Stimulated activated CD8-positive, alpha-beta memory T cell treated with anti-CD3 and anti-CD28 coated beads, Interleukin-12 subunit alpha, Interleukin-12 subunit beta, amount 100 ng/mL, for 4 hours (primary cell): ENCODE measurements around the gene DPF3.

Source experiments
- DNase-seq: peaks from one replicate; pipeline ENCODE4 v3.0.0-alpha.2; 2020; ENCODE audit warnings: low read depth

DPF3 gene

GRCh38 chr14:72615451-72616121, 278.3 kb downstream of the DPF3 start:
- DNase-seq, result no peak

- DNase-seq, result no peak
These were observed 278.9 kb downstream of the DPF3 start for GRCh38 chr14:72614891-72615415.

DNA sequence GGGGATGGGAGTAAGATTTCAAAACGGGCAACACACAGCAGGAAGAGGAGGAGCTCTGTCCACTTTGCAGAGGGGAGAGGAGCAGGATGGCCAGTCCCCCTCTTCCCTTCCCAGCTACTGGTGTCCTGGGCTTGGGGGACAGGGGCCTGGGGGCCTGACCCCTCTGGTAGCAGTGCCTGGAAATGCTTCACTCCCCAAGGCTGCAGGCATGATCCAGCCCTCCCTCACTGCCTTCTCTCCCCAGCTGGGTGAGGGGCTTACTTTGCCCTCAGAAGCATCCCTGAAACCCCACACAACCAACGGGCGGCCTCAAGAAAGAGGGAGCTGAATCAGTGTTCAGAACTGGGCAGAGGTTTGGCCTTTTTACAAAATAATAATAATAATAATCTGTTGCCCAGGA, 279.5 kb downstream of the DPF3 start:
- DNase-seq, result no peak

- DNase-seq, result no peak
These were observed 280.0 kb downstream of the DPF3 start for GRCh38 chr14:72613975-72614319.

DNA sequence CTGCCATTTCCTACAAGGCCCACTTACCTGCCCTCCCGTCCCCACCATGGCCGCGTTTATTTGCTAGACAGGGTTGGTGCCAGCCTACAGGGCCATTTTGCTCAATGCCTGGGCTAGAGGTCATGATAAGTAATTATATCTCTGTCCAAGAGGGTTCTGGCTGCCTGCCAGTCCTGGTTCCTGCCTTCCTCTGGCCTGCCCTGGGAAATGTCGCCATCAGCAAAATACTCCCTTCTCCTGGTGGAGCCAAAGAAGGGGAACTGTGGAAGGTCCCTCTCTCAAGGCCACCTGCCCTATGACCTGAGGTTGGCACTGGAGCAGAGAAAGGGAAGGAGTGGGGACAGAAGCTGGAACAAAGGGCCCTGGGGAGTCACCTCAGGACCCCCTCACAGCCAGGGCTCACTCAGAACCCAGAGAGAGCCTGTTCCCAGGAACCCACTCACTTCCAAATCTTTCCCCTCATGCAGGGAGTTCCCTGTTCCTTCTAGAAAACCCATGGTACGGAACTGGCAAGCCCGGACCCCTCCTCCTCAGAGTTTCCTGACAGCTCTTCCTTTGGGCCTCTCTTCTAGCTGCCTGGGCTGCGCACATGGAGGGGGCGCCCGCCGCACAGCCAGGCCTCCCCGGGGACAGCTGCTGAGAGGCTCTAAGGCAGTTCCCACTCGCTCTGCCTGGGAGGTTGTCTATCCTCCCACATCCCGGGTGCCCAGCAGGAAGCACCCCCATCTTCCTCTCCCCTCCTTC, 280.5 kb downstream of the DPF3 start:
- no peak for DNase-seq

DNA sequence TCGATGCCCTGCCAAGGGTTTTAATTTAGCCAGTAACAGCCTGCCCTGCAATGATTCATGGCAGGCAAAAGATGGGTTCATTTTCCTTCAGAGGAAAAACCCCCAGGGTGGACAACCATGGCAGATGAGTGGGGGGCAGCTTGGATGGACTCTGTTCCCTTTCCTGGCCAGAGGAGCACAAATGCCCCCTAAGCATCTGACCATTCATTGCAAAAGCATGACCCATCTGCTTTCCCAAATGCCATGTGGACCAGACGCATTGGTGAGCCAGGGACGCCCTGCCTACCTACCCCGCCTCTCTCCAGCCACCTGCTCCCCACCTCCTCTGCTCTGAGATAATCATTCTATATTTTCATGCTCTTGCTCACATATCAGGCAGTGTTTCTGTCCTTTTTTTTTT, 281.9 kb downstream of the DPF3 start:
- DNase-seq, result no peak

DNA sequence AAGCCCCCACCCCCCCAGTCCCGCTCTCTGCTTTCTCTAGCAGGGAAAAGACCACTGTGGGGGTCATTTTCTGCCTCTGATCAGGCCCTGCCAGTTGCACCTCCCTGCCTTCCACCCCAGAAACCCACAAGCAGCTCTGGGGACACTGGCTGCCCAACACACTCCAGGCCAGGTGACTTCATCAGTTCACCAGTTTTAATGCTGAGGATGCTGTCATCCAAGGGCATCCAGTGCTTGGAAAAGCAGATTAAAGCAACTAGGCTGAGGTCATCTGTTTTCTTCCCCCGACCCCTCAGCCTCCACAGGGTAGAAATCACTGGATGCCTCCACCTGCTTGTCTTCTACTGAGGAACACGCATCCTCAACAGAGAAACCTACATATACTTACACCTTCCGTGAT, 282.4 kb downstream of the DPF3 start:
- no peak for DNase-seq

- no peak for DNase-seq
These were observed 283.1 kb downstream of the DPF3 start for GRCh38 chr14:72610831-72611200.

- DNase-seq, result no peak
These were observed 283.6 kb downstream of the DPF3 start for GRCh38 chr14:72610096-72610830.

DNA sequence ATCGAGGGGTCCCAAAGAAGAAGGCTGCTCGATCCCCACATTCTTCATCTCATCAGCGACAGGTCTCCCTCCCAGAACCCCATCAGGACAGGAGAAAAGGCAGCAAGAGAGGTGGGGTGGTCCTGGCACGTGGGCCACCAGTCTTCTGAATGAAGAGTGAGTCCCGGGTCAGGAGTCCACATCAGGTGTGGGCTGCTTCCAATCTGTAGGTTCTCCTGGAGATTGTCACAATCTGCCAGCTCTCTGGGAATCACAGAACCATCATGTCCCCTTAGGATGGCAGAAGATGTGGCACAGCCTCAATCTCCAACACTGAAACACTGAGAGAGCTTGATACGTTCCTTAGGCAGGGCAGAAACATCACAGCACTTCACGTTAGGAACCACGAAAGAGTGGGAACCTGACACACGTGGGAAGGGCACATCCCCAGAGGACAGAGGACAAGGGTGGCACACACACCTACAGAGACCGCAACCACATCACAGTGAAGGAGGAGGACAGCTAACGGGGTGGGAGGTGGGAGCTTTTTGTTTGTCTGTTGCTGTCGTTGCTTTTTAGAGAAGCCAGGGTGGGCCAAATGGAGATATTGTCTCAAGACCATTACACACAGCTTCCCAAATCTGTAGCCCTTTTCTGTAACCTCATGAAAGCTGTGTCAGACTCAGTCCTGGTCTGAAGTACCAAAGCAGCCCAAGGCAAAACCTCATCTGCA, 284.5 kb downstream of the DPF3 start:
- no peak for DNase-seq

- no peak for DNase-seq
These were observed 285.3 kb downstream of the DPF3 start for GRCh38 chr14:72608391-72609204.

DNA sequence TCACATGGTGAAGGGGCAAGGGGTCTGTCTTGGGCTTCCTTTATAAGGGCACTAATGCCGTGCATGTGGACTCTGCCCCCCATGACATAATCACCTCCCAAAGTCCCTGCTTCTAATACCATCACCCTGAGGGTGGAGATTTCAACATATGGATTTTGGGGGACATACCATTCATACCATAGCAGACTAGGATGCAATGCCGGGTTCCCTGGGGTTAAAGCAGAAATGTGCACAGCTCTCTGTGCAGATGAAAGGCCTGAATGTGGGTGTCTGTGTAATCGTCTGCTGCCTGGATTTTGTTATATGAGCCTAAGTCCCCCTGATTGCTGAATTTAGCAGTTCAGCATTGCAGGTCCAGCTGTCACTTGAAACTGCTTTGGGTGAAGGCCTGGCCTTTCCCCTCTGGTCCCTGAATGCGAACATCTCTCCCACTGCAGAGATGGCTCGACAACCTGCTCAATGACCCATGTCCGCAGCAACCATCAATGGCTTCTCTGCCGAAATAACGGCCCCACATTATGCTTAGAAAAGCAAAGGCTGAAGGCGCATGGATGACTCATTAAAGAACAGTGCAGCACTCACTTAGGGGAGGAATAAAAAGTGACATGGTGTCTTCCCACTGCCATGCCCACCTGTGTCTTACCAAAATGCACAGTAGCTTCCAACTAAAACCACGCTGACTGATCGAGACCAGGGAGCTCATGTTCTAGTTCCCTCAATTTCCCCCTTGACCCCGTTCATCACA, 286.3 kb downstream of the DPF3 start:
- DNase-seq, result no peak

GRCh38 chr14:72606879-72607278, 287.0 kb downstream of the DPF3 start:
- DNase-seq, result no peak

DNA sequence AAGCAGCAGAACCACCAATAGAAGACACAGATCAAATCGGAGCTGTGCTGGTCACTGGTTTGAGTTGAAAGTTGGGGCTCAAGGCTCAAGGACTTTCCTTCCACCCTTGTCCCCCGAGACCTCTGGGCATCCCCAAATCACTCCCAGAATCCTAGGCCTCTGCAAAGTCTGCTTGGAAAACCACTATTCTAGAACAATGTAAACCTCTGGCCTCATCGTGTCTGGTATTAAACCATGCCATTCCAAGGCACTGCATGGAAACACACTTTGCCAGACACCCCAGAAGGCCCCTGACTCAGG, 288.0 kb downstream of the DPF3 start:
- no peak for DNase-seq

DNA sequence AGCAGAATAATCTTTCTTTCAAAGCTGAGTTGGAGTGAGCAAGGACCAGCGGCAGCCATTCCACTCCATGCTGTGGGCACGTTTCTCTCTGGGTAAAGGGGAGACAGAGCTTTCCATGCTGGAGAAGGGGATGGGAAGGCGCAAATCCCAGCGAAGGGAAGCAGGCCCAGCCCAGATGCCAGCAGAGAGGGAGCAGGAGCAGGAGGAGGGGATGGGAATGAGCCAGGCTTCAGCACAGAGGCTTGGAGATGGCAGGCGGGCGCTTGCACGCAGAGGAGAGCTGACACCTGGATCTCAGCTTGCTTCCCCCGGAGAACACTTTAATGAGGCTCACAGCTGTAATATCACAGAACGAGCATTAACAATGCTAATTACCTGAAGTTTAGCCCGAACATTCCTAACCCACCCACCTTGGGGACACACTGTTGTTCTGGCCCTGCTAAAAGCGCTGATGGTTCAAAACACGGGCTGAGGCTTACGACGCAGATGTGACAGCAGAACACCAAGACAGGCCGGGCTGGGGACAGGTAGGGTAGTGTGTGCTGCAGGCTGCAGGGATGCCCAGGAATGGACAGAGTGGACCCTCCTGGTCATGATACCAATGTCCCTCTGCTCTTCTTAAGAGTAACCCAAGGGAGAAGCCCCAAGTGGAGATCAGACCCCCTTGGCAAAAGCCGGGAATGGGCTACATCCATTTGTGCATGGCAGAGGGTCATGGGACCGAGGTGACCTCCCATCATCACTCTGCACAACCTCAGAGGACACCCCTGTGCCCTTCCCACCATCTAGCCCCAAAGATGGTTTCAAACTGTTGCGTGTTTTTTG, 288.6 kb downstream of the DPF3 start:
- no peak for DNase-seq

- no peak for DNase-seq
These were observed 289.8 kb downstream of the DPF3 start for GRCh38 chr14:72604133-72604532.

GRCh38 chr14:72603639-72604038, 290.3 kb downstream of the DPF3 start:
- DNase-seq, result no peak

DNA sequence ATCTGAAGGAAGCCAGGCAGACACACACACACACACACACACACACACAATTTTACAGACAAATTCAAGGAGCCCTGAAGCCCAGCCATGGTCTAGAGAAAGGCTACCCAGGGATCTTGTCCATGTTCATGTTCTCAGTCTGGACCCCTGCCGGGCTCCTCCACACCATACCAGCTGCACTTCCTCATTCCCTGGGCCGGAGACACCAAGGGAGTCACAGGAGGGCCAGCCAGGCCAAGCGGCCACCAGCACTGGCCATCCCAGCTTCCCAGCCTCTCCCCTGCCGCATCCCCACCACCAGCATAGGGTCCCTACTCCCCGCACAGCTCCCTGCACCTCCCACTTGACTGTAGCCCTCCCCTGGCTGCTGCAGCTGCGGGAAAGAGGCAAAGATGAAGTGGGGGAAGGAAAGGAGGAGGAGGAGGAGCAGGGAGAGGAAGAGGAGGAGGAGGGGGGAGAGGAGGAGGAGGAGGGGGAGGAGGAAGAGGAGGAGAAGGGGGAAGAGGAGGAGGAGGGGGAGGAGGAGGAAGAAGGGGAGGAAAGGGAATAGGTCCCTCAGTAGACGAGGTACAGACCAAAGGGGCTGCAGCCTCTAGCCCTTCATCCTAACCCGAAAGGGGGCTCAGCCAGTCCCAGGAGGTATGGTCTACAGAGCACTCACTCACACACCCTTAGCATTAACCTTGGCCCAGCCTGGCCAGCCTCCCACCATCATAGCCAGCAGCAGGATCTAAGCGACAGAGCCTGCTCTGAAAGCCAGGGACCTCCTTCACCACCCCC, 293.2 kb downstream of the DPF3 start:
- no peak for DNase-seq
